H7 (cell line): Measurements from ENCODE around the gene CCL3. TPM values are rescaled to one million over a fixed set of nuclear protein-coding genes. Genes with fewer than 3 reads are reported as not detected.

Experiments
- DNase-seq: peaks from one replicate; pipeline ENCODE4 v3.0.0; 2012
- H3K27me3 ChIP-seq: 2 replicates; pipeline ENCODE4 v1.6.0; 2011; ENCODE audit warnings: mild to moderate bottlenecking, low read length; ENCODE audit not compliant: control insufficient read depth, insufficient read depth
- H3K36me3 ChIP-seq: replicated peaks from 2 replicates; pipeline ENCODE4 v1.5.1; 2011; ENCODE audit warnings: low read length; ENCODE audit not compliant: control insufficient read depth, insufficient read depth
- H3K4me3 ChIP-seq: 2 replicates; pipeline ENCODE4 v1.5.1; 2011; ENCODE audit warnings: low read depth, mild to moderate bottlenecking, control low read depth, low read length, moderate library complexity; ENCODE audit not compliant: insufficient read depth
- total RNA-seq: library from RNA; depleted of rRNA; stranded (reverse); fragments of >200 nt; shearing (Covaris generic); gene quantifications from 2 replicates; pipeline ENCODE4 v1.2.3, GENCODE V29; 2014; rRNA removed

Gene CCL3
- not detected in 2 replicates for total RNA-seq

- H3K4me3 ChIP-seq = no peak within 1 kb of the TSS
- no peaks in the 10 kb centered on the region for H3K27me3 ChIP-seq
- no peak for DNase-seq
- no peaks in the 10 kb centered on the region for H3K36me3 ChIP-seq
Observed at GRCh38 chr17:36089888-36090836, at the start of gene CCL3. Gene CCL3 (minus strand): TSS chr17:36090143. CDS start chr17:36090058, 85 bp downstream.

- H3K27me3 ChIP-seq = no peaks in the 10 kb centered on the region
- no peak overlapping the region for H3K4me3 ChIP-seq
- no peak for DNase-seq
- no peaks in the 10 kb centered on the region for H3K36me3 ChIP-seq
Observed at GRCh38 chr17:36136439-36136838, 46.5 kb upstream of the CCL3 start.

GRCh38 chr17:36136036-36136435 lies 46.1 kb upstream of the CCL3 start:
- no peaks in the 10 kb centered on the region for H3K36me3 ChIP-seq
- H3K27me3 ChIP-seq = no peaks in the 10 kb centered on the region
- no peak for DNase-seq
- no peak overlapping the region for H3K4me3 ChIP-seq

- Histone ChIP-seq H3K27me3 (no peaks in the 10 kb centered on the region), H3K4me3 (no peak overlapping the region), H3K36me3 (no peaks in the 10 kb centered on the region)
- DNase-seq = no peak
Observed at GRCh38 chr17:36135465-36135864, 45.5 kb upstream of the CCL3 start.

GRCh38 chr17:36133602-36134236 lies 43.8 kb upstream of the CCL3 start:
- H3K36me3 ChIP-seq = no peaks in the 10 kb centered on the region
- no peak overlapping the region for H3K4me3 ChIP-seq
- no peaks in the 10 kb centered on the region for H3K27me3 ChIP-seq
- no peak for DNase-seq

- Histone ChIP-seq H3K4me3 (no peak overlapping the region), H3K36me3 (no peaks in the 10 kb centered on the region), H3K27me3 (no peaks in the 10 kb centered on the region)
- DNase-seq = no peak
Observed at GRCh38 chr17:36132421-36132831, 42.5 kb upstream of the CCL3 start.

- Histone ChIP-seq H3K36me3 (no peaks in the 10 kb centered on the region), H3K4me3 (no peak overlapping the region), H3K27me3 (no peaks in the 10 kb centered on the region)
- DNase-seq = no peak
Observed at GRCh38 chr17:36131931-36132330, 42.0 kb upstream of the CCL3 start.

- H3K36me3 ChIP-seq = no peaks in the 10 kb centered on the region
- DNase-seq = no peak
- H3K4me3 ChIP-seq = no peak overlapping the region
- H3K27me3 ChIP-seq = no peaks in the 10 kb centered on the region
Observed at GRCh38 chr17:36131421-36131820, 41.5 kb upstream of the CCL3 start.

GRCh38 chr17:36130346-36130745 lies 40.4 kb upstream of the CCL3 start:
- Histone ChIP-seq H3K36me3 (no peaks in the 10 kb centered on the region), H3K4me3 (no peak overlapping the region), H3K27me3 (no peaks in the 10 kb centered on the region)
- DNase-seq = no peak

GRCh38 chr17:36129616-36130015 lies 39.7 kb upstream of the CCL3 start:
- no peak for DNase-seq
- Histone ChIP-seq H3K36me3 (no peaks in the 10 kb centered on the region), H3K27me3 (no peaks in the 10 kb centered on the region), H3K4me3 (no peak overlapping the region)

- Histone ChIP-seq H3K27me3 (no peaks in the 10 kb centered on the region), H3K4me3 (no peak overlapping the region), H3K36me3 (no peaks in the 10 kb centered on the region)
- DNase-seq = no peak
Observed at GRCh38 chr17:36128411-36128978, 38.6 kb upstream of the CCL3 start.

GRCh38 chr17:36127911-36128310 lies 38.0 kb upstream of the CCL3 start:
- H3K36me3 ChIP-seq = no peaks in the 10 kb centered on the region
- no peaks in the 10 kb centered on the region for H3K27me3 ChIP-seq
- no peak overlapping the region for H3K4me3 ChIP-seq
- DNase-seq = no peak

GRCh38 chr17:36127199-36127893 lies 37.4 kb upstream of the CCL3 start:
- no peak for DNase-seq
- H3K4me3 ChIP-seq = no peak overlapping the region
- no peaks in the 10 kb centered on the region for H3K36me3 ChIP-seq
- no peaks in the 10 kb centered on the region for H3K27me3 ChIP-seq
